NT2/D1 (cell line): ENCODE measurements around the gene GM2A.

Experiments used
- DNase-seq: peaks from one replicate; pipeline ENCODE4 v3.0.0-alpha.2; 2011; ENCODE audit warnings: low read depth, low spot score
- H3K27me3 ChIP-seq: 2 replicates; pipeline ENCODE4 v1.6.0; 2011; ENCODE audit warnings: mild to moderate bottlenecking; ENCODE audit not compliant: insufficient read length, insufficient read depth
- H3K36me3 ChIP-seq: 2 replicates; pipeline ENCODE4 v1.6.1; 2011; ENCODE audit warnings: mild to moderate bottlenecking, low read length, mixed read lengths; ENCODE audit not compliant: insufficient read depth, insufficient read length
- H3K4me1 ChIP-seq: 2 replicates; pipeline ENCODE4 v1.5.1; 2011; ENCODE audit not compliant: insufficient read depth, insufficient read length
- H3K4me3 ChIP-seq: 2 replicates; pipeline ENCODE4 v1.5.1; 2011; ENCODE audit warnings: low read depth; ENCODE audit not compliant: insufficient read length
- H3K9ac ChIP-seq: 2 replicates; pipeline ENCODE4 v1.6.0; 2011; ENCODE audit warnings: low read depth; ENCODE audit not compliant: insufficient read length
- H3K9me3 ChIP-seq: 2 replicates; pipeline ENCODE4 v1.5.1; 2011; ENCODE audit warnings: mild to moderate bottlenecking, low read length; ENCODE audit not compliant: insufficient read depth
- SUZ12 ChIP-seq: IDR thresholded peaks from 2 replicates; pipeline ENCODE4 v1.6.1; 2011; ENCODE audit not compliant: insufficient read length, insufficient read depth; ENCODE audit errors: extremely low read depth
- YY1 ChIP-seq: IDR thresholded peaks from 2 replicates; pipeline ENCODE4 v1.6.1; 2011; ENCODE audit not compliant: insufficient read length, insufficient read depth
- ZNF274 ChIP-seq: IDR thresholded peaks from 2 replicates; pipeline ENCODE4 v1.6.1; 2011; ENCODE audit warnings: mild to moderate bottlenecking, low read depth, low read length

GM2A gene

GRCh38 chr5:151312756-151313324 is 59.9 kb downstream of the GM2A start:
- Histone ChIP-seq H3K36me3 (no peaks in the 10 kb centered on the region), H3K4me3 (no peak overlapping the region), H3K9me3 (no peaks in the 10 kb centered on the region), H3K9ac (no peak overlapping the region), H3K4me1 (no peaks in the 10 kb centered on the region), H3K27me3 (no peaks in the 10 kb centered on the region)
- TF ChIP-seq YY1 = no peak
- no peak for TF ChIP-seq SUZ12
- no peak for TF ChIP-seq ZNF274
- DNase-seq = no peak

GRCh38 chr5:151313357-151313756 is 60.4 kb downstream of the GM2A start:
- H3K9ac ChIP-seq = no peak overlapping the region
- no peak overlapping the region for H3K4me3 ChIP-seq
- DNase-seq = no peak
- H3K9me3 ChIP-seq = no peaks in the 10 kb centered on the region
- no peaks in the 10 kb centered on the region for H3K4me1 ChIP-seq
- H3K36me3 ChIP-seq = no peaks in the 10 kb centered on the region
- TF ChIP-seq SUZ12 = no peak
- no peak for TF ChIP-seq ZNF274
- no peak for TF ChIP-seq YY1
- no peaks in the 10 kb centered on the region for H3K27me3 ChIP-seq

GRCh38 chr5:151315998-151316597 is 63.1 kb downstream of the GM2A start:
- H3K9me3 ChIP-seq = no peaks in the 10 kb centered on the region
- no peak for DNase-seq
- H3K36me3 ChIP-seq = no peaks in the 10 kb centered on the region
- H3K27me3 ChIP-seq = no peaks in the 10 kb centered on the region
- no peak for TF ChIP-seq ZNF274
- TF ChIP-seq YY1 = no peak
- TF ChIP-seq SUZ12 = no peak
- H3K4me3 ChIP-seq = no peak overlapping the region
- H3K9ac ChIP-seq = no peak overlapping the region
- no peaks in the 10 kb centered on the region for H3K4me1 ChIP-seq

- no peak for TF ChIP-seq ZNF274
- TF ChIP-seq YY1 = no peak
- TF ChIP-seq SUZ12 = no peak
- DNase-seq = no peak
- no peaks in the 10 kb centered on the region for H3K36me3 ChIP-seq
- no peaks in the 10 kb centered on the region for H3K9me3 ChIP-seq
- no peaks in the 10 kb centered on the region for H3K27me3 ChIP-seq
- H3K4me1 ChIP-seq = no peaks in the 10 kb centered on the region
- no peak overlapping the region for H3K9ac ChIP-seq
- H3K4me3 ChIP-seq = no peak overlapping the region
These were observed 64.9 kb downstream of the GM2A start for GRCh38 chr5:151317871-151318270.

DNA sequence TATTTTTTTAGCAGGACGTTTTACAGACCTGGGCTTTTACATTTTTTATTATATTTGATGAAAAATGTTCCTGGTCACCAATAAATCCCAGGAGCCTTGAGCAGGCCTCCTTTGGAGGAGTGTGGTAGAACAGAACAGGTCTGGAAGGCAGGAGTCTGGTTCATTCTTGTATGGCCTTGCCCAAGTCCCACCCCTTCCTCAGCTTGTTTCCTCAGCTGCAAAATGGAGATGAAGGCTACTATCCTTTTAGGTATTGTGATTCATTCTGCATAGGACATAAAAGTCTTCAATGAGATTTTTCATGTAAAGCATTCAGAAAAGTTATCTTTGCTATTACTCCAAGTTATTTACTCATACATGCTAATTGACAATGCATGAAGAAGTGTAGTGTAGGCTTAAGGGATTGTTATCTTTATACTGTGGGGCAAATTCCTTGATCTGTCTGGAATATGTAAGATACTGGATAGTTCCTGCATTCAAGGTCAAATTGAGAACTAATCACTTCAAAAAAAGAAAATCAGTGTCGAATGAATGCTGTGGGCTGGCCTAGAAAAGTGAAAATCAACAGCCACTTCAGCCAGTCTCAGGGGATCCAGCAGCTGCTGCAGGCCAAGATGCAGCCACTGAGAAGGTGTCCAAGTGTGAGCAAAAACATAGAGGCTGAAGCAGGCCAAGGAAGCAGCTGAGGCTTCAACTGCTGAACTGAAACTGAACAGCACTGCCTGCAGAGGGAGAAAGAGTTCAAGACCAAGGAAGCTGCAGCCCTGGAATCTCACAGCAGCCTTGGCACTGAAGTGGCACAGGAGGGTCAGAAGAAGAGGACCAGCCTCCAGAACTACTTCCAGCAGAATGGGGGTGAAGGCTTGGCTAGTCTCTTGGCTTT is 66.1 kb downstream of the GM2A start:
- Histone ChIP-seq H3K36me3 (no peaks in the 10 kb centered on the region), H3K9me3 (no peaks in the 10 kb centered on the region), H3K27me3 (no peaks in the 10 kb centered on the region), H3K9ac (no peak overlapping the region), H3K4me3 (no peak overlapping the region), H3K4me1 (no peaks in the 10 kb centered on the region)
- no peak for TF ChIP-seq SUZ12
- no peak for TF ChIP-seq ZNF274
- TF ChIP-seq YY1 = no peak
- no peak for DNase-seq
